ENCODE results near the gene TMEM94.

TMEM94 gene

DNA sequence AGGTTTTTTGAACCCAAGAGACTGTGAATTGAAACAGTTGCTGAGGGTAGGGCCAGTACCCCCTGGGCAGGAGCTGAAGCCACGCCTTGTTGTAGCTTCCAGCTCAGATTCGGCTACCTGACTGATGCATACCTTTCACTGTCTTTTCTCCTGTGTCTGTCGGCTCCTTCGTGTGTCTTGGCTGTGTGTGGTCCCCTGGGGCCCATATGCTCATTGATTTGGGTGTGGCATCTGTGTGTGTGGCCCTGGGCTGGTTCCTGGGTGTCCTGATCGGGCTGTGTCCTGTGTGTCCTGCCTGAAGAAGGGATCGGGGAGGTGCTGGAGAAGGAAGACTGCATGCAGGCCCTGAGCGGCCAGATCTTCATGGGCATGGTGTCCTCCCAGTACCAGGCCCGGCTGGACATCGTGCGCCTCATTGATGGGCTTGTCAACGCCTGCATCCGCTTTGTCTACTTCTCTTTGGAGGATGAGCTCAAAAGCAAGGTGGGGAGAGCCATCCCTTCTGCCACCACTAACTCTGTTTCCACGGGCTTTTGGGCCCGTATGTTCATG is 38.0 kb downstream of the TMEM94 start:
- no peak for DNase-seq

DNA sequence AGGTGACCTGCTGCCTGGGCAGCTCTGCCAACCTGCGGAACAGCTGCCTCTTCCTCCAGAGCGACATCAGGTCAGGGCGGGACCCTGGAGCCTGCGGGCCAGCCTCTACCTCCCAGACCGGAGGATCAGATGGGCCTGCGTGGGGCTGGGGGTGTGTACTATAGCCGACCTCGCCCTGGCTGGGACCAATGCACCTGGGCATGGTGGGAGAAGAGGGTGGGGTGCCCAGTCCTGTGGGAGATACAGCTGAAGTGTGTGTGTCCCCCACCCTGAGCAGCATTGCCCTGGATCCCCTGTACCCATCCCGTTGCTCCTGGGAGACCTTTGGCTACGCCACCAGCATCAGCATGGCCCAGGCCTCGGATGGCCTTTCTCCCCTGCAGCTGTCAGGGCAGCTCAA is 39.6 kb downstream of the TMEM94 start:
- DNase-seq, result no peak

- no peak for DNase-seq
Measured at GRCh38 chr17:75498039-75498725, 41.7 kb downstream of the TMEM94 start.

DNA sequence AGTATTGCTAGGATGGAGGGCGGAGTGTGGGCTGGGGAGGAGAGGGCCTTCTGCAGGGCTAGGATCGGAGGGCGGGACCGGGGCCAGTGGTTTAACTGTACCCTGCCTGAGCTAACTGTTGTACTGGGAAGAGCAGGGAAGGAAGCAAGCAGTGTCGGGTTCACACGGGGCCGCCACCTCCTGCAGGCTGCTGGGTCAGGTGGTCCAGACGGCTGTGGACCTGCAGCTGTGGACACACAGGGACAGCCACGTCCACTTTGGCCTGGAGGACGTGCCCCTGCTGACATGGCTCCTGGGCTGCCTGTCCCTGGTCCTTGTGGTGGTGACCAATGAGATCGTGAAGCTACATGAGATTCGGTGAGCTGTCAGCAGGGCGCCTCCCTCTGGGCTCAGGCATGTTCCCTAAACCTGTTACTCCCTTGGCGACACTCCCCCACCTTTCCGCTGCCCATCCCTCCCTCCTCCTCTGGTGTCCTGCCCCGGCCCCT is 42.3 kb downstream of the TMEM94 start:
- no peak for DNase-seq

DNA sequence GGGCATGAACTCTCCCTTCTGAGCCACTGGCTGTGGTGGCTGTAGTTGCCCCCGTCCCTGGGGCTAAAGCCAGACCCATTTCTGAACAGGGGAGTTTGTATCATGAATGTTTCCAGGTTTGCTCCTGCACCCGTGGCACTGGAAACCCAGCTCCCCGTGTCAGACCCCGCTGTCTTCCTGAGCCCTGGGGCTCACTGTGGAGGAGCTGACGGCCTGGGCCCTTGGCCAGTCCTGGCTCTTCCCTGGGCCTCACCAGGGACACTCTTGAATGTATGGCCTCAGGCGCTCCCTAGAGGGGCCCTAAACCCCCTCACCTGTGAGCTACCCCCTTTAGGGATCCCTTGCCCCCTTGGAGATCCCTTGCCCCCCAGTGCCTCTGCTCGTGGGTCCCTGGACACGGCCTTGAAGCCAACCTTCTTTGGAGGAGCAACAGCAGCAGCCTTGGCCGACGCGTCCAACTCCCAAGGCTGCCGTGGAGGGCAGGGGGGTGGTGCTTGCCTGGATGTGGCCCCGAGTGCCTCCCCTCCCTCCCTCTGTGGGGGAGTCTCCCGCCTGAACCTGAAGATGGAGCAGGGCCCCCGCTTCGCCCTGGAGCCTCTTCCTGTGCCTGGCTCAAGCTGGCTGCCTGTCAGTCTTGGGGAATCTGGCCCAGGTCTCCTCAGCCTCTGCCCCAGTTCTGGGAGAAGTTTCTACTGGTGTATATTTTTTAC is 43.0 kb downstream of the TMEM94 start:
- peak in 5 of 56 donors; percentile 18 to 43 (median 31) for DNase-seq

- no peak for DNase-seq
Measured at GRCh38 chr17:75500419-75501216, 44.2 kb downstream of the TMEM94 start.

GRCh38 chr17:75501378-75502071 is 45.1 kb downstream of the TMEM94 start:
- peak in 54 of 56 donors; percentile 25 to 93 (median 80) for DNase-seq

- no peak for DNase-seq
Measured at GRCh38 chr17:75502072-75502720, 45.8 kb downstream of the TMEM94 start.

GRCh38 chr17:75502721-75503329 is 46.4 kb downstream of the TMEM94 start:
- no peak for DNase-seq

DNA sequence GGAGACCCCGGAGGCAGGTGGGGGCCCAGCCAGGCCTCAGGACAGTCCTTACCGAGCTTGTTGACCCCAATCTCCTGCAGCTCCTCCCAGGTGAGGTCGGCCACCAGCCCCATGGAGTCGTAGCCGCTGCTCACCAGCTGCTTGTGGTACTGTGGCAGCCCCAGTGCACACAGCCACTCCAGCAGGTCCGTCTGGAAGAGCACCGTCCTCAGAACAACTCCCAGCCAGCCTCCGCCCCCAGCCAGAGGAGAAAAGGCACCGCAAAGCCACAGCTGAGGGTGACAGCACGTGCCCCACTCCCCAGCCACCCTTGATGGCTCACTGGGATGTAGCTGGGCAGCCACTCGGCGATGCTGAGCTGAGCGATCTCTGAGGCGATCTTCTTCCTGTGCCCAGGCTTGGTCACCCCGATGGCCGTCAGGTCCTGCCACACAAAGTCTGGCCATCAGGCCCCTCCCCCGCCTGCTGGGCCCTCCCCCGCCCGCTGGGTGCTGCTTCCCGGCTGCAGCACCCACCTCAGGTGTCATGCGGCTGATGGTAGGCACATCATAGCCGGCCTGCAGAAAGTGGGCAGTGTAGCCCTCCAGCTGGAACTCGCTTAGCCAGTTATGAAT is 47.0 kb downstream of the TMEM94 start:
- DNase-seq, result no peak

DNA sequence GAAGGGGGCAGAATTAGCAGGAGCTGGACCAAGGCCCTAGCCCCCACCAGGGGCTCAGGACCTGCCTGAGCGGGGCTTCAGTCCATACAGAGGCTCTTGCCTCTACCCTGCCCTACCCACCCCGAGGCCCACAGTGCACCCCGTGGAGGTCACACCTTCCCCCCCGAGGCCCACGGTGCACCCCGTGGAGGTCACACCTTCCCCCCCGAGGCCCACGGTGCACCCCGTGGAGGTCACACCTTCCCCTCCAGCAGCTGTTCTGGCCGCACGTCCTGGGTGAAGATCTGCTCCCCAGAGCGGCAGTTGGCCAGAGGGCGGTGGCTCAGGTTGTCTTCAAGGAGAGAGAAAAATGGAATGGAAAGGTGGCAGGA is 47.5 kb downstream of the TMEM94 start:
- no peak for DNase-seq

- peak in 2 of 56 donors; percentile 33 to 50 for DNase-seq
Measured at GRCh38 chr17:75504347-75505151, 48.1 kb downstream of the TMEM94 start.

- DNase-seq, result no peak
Measured at GRCh38 chr17:75505152-75505409, 48.6 kb downstream of the TMEM94 start.

- no peak for DNase-seq
Measured at GRCh38 chr17:75505640-75506039, 49.2 kb downstream of the TMEM94 start.

DNA sequence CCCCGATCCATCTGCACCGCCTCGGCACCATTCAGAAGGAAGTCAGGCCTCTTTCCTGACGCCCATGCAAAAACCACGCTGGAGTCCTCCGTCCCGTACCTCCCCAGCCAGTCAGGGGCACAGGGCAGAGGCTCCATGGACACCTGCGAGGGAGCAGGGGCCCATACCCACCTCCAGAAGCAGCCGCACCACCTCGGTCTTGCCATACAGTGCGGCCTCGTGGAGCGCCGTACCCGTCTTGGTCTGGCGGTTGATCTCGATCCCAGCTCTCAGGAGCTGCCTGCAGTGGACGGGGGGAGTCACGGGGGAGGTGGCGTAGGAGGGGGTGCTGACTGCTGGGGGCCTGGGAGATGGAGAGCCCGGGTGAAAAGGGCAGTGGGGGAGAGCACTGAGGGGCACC is 49.7 kb downstream of the TMEM94 start:
- DNase-seq, result no peak

- peak in 10 of 56 donors; percentile 23 to 50 (median 34) for DNase-seq
Measured at GRCh38 chr17:75506888-75507287, 50.5 kb downstream of the TMEM94 start.

- DNase-seq, result peak in 53 of 56 donors; percentile 37 to 95 (median 78)
Measured at GRCh38 chr17:75507733-75508719, 51.6 kb downstream of the TMEM94 start.

- DNase-seq, result peak in 3 of 56 donors; percentile 30 to 43 (median 33)
Measured at GRCh38 chr17:75508931-75509361, 52.5 kb downstream of the TMEM94 start.

All from amygdala (tissue), 56 donors.